Measurements from ENCODE around the gene SPATS2.
A peak's percentile ranks its signal among the peaks of the same experiment; 100 is the strongest.

The SPATS2 gene

DNA sequence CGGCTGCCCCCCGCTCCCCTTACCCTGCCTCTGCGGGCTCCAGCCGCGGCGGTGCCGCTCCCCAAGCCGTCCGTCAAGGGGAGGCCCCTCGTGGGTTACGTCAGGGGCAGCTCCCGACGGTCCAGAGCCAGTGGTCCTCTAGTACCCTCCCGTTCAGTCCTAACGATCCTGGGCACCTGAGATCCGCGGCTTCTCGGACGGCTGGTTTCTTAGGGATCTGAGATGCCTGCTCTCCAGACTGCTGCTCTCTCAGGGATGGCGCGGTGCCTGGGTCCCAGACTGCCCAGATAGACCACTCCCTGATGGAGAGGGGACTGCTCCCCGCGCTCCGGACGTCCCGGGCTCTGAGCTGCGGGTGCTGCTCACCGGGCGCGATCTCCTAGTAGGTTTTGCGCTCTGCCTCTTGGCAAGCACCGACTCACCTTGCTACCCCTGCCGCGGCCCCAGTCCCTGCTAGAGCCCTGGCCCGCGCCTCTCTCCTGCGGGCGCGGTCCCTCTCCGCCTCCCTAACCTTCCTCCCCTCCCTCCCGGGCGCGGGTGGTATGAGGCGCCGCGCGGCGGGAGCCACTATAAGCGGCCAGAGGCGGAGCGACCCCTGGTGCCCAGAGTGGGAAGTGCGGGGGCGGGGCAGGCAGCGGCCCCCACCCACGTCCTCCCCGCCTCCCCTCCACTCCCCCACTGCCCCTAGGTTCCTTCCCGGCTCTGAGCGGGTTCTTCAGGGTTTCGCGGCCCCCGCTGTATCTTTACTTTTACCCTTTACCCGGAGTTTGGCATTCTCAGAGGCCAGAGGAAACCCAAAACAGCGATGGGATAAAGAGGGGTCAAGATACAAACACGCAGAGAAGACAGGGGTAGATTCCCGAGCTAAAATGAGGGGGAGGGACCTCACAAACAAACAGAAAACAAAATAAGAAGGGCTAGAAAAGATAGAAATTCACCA, 30.3 kb upstream of the SPATS2 start, which contains the start of gene C1QL4:
C1QL4 (minus strand) TSS at position 544 of the 940 bp plus-strand sequence. CDS start 711 bp downstream, outside the sequence.
- peak; percentile 80 for DNase-seq

DNA sequence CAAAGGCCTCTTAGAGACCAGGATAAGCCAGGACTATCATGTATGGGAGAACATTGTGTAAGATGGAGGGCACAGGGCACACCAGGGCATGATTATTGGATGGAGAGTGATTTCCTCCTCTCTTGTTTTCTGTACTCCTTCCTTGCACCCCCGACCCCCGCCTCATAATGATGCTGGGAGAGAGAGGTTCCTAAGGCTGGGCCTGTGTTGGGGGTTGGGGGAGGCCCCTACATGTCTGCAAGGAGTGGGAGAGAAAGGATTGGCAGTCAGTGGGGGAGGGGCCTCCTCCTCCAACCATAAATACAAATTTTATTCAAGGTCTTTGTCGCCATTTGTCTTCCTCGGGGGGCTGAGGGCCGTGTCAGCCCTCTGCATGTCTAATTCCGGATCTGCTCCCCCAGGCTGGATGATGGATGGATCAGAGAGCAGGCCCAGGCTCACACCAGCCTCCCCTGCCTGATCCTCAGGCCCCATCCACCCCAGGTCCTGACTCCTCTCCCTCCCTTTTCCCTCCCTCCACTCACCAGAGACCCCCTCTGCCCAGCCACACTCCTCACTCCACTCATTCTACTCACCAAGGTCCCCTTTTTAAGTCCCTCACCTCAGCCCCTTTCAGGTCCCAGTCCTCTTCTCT, 28.3 kb upstream of the SPATS2 start:
- no peak for DNase-seq

DNA sequence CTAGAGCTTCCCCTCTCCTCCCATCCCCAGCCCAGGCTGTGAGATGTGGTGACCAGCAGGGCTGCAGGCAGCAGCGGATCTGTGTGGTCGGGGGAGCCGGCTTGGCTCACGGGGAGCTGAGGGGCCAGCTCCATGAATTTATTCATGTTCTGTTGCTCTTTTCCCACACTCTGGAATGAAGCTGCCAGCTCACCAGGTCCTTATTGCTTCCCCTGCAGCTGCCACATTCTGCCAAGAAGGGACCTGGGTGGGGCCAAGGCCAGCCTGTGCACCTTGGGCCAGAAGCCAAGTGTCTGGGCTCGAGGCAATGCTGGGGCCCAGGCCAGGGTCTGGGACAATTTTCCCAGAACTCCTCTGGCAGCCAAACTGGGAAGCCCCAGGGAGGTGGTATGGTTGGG, 27.8 kb upstream of the SPATS2 start:
- DNase-seq: no peak

DNA sequence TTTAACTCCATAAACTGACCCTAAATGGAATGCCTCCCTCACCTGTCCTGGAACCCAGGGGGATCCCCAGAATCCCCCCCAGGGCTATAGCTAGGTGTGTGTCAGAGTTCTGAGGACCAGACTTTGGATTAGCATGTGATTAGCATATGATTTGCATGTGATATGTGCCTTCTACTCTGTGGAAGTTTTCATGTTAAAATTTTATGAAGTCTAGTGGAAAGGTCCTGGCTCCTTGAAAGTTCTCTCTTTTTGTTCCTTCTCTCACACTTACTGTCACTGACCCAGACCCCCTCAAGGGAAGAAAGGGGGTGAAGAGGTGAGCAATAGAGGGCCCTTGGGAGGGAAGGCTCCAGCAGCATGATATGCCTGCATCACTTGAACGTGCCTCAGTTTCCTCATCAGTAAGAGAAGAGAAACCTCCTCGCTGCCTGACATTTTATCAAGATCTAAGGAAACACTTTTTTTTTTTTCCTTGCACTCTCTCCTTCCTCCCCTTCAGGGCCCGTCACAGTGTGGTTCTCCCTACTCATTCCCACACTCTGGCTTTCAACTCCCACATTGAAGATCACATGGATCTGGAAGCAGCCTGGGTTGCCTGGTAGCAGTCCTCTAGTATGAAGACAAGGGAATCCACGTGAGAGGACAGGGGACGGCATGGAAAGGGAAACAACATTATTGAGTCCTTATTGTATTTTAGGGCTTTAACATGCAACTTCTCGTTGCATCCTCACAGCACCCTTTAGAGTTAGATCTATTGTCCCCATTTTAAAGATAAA, 27.0 kb upstream of the SPATS2 start:
- no peak for DNase-seq

DNA sequence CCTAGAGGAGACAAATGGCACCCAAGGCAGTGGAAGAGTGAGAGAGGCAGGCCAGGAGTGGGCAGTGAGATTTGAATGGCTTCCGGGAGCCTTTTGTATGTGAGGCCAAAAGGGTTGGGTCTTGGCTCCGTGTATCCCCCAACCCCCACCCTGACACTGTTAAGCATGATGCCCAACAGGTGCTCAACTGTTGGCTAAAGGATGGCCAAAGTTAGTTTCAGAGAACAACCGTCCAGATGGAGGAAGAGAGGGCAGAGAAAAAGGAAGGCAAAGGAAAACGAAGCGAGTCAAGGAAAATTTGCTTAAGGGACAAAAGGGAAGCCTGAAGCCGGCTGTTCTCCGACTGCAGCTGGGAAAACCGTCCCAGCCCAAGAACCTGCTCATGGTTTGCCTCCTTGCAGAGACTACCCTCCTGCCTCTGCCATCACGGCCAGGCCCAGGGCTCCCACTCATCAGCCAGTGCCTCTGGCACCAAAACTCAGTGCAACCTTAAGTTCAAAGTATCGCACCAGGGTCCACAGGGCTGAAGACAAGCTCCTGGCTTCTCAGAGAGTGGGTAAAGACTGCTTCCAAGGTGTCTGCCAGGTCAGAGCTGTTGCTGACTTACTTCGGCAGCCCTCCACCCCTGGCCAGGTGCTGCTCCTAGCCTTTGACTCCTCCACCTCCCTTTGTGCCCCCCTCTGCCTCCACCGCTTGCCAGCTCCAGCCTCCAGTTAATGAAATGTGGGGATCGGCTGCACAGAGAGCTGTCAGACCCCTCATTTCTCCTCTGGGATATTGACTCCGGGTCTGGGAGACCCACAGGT, 26.1 kb upstream of the SPATS2 start:
- no peak for DNase-seq

DNA sequence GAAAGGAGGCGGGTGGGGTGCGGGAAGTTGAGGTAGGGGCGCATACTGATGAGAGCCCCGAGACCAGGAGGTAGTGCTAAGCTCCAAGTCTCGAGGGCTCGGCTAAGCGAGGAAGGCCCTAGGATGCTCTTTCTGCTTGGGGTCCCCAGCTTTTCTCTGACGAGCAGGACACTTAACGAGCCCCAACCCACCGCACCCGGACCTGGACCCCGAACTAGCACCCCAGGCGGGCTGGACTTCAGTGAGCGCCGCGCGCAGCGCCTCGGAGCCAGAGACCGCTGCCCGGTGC, 25.5 kb upstream of the SPATS2 start:
- DNase-seq: no peak

DNA sequence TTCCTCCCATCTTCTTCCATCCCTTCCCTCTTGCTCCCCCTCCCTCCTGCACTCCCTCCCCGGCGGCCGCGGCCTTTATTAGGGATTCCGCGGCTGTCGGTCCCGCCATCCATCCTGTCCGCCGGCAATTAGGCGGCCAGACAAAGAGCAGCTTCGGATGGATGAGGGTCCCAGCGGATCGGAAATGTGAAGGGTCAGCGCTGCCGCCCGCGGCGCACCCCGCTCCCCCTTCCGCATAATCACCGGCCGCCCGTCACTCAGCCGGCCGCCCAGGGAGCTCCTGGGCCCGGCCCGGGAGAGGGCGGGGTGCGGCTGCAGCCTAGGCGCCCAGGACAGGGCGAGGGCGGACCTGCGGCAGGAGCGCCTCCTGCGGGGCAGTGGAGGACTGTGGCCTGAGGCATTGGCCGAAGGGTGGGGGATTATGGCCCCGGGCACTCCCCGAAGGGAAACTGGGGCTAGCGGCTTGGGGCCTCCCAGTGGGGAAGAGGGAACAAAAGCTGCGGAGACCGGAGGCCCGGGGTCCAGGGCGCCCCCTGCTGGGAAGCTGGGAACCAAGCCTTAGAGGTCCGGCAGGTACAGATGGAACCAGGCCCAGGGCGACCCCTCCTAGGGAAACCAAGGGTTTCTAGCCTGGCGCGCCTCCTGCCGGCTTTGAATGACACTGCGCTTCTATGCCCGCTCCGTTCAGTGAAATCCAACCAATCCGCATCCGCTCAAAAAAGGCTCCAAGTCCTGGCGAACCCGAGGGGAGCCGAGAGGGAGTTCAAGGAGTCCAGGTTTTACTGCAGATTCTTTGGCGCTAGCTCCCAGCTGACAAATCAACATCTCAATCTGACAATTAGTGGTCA, 25.0 kb upstream of the SPATS2 start:
- DNase-seq: peak; percentile 57

DNA sequence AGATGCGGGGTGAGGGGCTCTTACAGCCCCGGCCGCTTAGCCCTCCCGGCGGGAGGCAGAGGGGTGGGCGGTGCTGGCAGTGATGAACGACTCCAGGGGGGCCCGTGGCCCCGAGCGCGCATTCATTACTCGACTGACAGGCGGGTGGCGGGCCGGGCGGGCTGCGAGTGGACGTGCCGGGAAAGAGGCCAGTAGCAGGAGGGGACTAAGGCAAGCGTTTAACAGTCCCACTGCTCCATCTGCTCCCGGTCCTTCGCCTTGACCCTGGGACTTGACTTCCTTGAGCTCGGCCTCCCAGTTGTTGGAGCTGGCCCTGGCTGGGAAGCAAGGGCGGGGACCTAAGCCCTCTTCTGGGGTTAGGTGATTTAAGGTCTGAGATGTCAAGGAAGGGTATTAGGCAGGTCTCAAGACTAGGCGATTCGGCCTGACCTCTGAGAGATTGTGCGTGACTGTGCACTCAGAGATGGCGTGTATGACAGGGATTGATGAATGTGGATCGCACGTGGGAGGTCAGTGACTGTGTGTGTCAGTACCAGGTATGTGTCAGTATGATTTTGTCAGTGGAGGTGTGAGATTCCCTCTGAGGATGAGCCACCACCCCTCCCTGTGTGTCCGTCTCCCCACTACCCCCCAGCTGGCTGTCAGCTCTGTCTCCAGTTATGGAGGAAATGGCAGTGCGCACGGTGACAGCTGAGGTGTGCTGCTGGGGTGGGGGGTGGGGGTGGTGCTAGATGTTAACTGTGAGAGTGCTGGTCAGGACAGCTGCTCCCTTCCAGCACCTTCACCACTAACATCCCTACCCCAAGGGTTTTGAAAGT, 24.1 kb upstream of the SPATS2 start:
- DNase-seq: no peak

DNA sequence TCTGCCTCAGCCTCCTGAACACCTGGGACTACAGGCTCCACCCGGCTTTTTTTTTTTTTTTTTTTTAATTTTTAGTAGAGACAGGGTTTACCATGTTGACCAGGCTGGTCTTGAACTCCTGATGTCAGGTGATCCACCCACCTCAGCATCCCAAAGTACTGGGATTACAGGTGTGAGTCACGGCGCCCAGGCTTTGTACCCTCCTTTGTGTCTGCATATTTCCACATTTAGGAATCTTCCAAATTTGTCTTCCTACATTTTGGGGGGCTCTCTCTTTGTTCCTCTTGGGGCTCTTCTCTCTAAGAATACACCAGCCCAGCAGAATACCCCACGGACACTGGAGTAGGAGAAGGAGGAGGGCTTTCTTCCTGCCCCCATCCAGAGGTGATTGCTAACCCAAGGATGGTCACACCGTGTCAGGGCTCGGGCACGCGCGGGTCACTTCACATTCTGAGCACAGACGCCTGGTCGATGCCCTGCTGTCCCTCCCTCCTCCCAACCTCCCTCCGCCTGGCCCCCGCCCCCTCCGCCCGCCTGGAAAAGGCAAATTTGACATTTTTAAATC, 22.7 kb upstream of the SPATS2 start:
- DNase-seq: no peak

DNA sequence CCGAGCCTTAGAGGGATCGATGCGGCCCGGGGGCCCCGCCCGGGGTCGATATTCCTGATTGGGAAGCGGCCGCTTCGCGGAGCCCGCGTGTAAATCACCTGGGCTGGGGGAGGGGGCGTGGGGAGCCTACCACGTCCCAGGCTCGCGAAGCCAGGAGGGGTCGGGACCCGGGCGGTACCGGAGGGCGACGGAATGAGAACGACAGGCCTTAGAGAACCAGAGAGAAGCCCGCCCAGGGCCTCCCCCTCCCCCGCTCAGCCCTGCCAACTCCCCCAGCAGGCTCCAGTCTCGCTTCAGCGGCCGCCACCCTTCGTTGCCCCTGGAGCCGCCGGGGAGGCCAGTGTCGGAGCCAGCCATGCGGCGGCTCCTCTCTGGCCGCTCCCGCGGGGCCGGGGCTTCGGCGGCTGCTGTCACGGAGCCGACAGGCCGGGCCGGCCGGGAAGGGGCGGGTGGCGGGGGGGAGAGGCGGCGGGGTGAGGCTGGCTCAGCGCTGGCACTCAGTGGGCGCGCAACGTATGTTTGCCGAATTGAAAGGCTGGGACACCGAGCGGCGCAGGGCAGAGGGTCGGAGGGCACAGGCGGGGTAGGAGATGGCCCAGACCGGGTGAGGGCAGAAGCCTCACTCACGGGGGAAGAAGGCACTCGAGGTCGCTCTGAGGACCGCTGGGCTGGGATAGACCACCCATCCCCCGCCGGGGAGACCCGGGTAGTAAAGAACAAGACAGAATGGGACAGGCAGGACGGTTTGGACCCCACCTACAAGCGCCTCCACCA, 22.0 kb upstream of the SPATS2 start:
- DNase-seq: no peak

DNA sequence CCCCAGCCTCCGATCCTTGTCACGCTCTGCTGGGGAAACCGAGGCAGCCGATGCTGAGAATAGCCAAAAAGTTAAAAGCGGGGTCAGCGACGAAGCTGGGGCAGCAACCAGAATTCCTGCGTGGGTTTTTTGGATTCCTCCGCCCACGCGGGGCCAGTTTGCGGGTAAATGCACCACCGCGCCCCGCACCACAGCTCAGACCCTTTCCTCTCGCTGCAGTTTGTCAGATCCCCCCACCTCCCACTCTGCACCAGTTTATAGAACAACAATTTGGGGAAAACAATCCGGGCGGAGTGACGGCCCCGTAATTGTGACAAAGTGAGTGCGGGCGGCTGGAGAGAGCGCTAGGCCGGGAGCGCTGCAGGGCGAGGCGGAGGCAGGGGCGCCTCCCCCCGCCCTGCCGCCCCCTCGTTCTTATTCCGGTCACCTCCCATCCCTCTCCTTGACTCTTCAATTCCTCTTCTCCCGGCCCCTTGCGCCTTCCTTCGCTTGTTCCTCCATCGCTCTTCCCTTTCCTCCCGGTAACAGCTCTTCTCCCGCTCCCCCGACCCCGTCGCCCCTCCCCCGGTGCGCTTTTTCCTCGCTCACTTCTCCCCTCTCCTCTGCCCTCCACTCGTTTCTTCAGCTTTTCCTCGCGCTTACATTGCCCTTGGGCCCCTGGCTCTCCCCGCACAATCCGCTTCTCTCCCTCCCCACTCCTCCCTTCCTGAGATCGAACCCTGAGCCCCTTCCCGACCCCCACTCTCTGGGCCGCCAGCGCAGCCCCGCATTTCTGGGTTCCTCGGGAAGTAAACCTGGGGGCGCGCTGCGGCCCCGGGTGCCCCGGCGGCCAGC, 21.2 kb upstream of the SPATS2 start:
- DNase-seq: no peak

DNA sequence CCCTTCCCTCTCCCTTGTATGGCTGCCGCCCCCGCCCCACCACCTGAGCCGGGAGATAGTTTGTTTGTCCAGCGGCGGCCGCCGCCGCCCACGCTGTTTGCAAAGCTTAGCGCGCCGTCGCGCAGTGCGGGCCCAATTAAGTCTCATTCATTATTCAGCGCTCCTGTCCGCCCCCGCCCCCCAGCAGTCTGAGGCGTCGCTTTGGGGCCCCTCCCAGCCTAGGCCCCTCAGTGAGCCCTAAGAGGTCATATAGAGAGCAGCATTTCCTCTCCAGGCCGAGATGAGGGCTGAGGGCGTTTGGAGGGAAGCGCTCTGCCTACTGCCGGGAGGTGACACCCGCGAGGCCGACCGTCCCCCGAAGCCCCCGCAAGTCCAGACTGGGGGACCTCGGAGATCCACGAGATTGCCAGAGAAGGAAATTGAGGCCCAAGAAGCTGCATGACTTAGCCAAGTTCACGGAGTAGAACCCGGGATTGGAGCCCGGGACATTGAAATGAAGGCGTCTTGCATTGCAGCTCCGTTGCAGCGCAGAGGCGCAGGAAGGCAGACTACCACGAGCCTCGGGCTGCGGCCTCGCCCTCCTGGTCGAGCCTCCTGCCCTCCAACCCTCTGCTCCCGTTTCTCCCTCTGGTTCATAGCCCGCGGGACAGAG, 20.5 kb upstream of the SPATS2 start, which contains the start of gene DNAJC22:
DNAJC22 (plus strand) TSS at position 230 of the 652 bp plus-strand sequence. CDS start 1,985 bp downstream, outside the sequence.
- DNase-seq: no peak

DNA sequence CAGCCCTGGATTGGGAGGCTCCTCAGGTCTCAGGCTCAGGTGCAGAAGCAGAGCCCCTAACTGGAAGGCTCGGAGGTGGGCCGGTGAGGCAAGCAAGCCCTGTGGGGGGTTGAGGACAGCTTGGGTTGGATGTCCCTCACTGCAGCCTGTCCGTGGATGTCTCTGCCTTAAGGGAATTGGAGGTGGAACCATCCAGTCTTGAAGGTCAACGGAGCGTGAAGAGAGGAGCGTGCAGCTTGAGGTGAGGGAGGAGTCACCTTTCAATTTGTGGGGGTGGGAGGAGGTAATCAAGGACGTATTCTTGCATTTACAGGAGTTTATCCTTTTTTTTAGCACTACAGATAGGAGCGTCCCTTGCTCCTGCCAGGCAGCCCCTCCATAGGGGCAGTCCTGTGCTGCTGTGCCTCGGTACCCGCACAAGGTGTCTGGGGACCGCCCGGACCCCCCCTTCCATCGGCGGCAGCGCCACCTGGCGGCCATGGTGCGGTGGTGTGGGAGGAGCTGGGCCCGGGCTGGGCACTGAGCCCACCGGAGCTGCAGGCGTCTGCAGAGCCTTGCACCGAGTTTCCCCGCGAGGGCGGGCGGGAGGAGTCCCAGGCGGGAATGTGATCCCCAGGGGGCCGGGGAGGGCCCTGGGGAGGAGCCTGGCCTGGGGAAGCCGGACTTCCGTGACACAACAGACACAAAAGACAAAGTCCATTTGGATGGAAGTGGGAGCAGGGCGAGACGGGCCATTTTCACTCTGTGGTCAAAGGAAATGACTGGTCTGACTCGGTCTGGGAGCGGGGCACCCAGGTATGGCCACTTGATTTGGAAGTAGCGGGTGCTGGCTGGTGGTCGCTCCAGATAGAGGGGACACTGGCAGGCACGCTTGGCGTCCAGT, 19.7 kb upstream of the SPATS2 start:
- DNase-seq: peak; percentile 70

DNA sequence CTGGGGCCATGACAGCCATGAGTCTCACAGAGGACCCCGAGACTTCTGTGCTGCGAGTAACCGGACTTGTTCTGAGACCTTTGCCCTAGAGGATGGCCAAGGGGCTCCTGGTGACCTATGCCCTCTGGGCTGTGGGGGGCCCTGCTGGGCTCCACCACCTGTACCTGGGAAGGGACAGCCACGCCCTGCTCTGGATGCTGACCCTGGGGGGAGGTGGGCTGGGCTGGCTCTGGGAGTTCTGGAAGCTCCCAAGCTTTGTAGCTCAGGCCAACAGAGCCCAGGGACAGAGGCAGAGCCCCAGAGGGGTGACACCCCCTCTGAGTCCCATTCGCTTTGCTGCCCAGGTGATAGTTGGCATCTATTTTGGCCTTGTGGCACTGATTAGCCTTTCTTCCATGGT, 18.5 kb upstream of the SPATS2 start:
- DNase-seq: no peak

DNA sequence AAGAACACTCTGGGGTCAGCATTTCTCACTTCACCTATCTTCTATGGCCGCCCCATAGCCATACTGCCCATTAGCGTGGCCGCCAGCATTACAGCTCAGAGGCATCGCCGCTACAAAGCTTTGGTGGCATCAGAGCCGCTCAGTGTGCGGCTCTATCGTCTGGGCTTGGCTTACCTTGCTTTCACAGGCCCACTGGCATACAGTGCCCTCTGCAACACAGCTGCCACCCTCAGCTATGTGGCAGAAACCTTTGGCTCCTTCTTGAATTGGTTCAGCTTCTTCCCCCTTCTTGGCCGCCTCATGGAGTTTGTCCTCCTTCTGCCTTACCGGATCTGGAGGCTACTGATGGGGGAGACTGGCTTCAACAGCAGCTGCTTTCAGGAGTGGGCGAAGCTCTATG, 18.0 kb upstream of the SPATS2 start:
- no peak for DNase-seq

DNA sequence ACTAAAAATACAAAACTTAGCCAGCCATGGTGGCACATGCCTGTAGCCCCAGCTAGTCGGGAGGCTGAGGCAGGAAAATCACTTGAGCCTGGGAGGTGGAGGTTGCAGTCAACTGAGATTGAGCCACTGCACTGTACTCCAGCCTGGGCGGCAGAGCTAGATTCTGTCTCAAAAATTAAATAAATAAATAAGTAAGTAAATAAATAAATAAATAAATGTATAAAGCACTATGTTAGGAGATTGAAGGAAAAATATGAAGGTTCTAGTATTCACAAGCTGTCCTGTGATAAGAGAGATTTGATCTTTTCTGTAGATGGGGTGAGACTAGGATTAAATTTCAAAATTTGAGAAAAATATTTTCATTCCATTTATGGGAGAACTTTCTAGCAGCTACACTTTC, 14.9 kb upstream of the SPATS2 start:
- no peak for DNase-seq

DNA sequence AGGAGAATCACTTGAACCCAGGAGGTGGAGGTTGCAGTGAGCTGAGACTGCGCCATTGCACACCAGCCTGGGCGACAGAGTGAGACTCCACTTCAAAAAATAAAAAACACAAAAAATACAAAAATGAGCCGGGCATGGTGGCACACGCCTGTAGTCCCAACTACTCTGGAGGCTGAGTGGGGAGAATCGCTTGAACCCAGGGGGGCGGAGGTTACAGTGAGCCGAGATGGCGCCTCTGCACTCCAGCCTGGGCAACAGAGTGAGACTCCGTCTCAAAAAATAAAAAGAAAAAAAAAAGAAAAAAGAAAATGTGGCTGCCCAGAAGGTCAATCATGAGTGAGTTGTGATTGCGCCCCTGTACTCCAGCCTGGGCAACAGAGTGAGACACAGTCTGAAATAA, 11.3 kb upstream of the SPATS2 start:
- DNase-seq: no peak
